Astrocyte of the cerebellum (primary cell): ENCODE measurements around the gene MTHFSD.

ENCODE experiments used
- DNase-seq: peaks from one replicate; pipeline ENCODE4 v3.0.0-alpha.2; 2011; ENCODE audit warnings: low read depth
- H3K4me3 ChIP-seq: 2 replicates; pipeline ENCODE4 v1.5.1; 2011; ENCODE audit warnings: mild to moderate bottlenecking, low read depth, low read length, moderate library complexity
- in situ Hi-C: cut with HindIII; loops from 2 replicates; pipeline ENCODE4 v1.10.0; 2017; ENCODE audit warnings: low sequenced_read_pairs
- TF ChIP-seq, protein P1 (sequence below): IDR thresholded peaks from 2 replicates; pipeline ENCODE4 v1.5.1; 2012; ENCODE audit warnings: low read length, low read depth, moderate library complexity, mild to moderate bottlenecking; ENCODE audit errors: missing control alignments

Gene MTHFSD

DNA sequence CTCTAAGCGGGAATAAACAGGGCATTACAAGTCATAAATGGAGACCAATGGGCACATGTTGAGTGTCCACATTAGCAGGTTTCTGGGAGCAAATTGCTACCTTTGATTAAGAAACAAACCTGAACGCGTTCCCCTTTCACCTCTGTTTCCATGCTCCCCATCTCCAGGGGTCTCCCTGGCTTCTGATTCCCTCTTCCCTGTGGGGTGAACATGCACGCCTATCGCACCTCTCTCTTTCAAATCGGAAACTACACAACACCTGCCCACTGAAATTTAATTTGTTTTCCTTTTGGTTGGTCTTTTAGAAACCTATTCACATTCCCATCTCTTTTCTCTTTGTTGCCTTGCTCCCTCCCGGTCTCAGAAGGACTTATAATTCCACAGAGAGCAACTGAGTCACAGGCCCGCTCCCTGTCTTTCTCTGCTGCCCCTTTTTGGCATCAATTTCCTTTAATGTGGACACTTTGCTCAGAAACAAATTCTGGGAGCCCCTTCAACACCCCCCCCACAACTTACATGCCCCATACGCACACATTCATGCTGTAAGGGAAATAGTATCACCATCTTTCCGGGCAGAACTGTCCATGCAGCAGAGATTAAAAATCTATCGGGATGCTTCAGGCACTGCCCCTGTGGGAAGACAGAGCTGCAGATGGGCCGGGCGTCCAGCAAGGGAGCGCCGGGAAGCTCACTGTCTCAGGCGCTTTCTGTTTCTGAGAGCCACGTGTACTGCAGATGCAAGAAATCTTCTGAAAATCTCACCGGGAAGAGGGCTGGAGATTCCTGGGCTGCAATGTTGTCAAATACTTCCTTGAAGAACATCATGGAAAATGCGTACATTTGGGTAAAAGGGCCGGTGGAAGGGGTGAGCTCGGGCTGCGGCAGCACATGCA, 51.9 kb downstream of the MTHFSD start:
- TF ChIP-seq, protein P1, sequence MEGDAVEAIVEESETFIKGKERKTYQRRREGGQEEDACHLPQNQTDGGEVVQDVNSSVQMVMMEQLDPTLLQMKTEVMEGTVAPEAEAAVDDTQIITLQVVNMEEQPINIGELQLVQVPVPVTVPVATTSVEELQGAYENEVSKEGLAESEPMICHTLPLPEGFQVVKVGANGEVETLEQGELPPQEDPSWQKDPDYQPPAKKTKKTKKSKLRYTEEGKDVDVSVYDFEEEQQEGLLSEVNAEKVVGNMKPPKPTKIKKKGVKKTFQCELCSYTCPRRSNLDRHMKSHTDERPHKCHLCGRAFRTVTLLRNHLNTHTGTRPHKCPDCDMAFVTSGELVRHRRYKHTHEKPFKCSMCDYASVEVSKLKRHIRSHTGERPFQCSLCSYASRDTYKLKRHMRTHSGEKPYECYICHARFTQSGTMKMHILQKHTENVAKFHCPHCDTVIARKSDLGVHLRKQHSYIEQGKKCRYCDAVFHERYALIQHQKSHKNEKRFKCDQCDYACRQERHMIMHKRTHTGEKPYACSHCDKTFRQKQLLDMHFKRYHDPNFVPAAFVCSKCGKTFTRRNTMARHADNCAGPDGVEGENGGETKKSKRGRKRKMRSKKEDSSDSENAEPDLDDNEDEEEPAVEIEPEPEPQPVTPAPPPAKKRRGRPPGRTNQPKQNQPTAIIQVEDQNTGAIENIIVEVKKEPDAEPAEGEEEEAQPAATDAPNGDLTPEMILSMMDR = no peak
- DNase-seq = no peak
- in situ Hi-C loops = no loop called here
- no peak overlapping the region for H3K4me3 ChIP-seq

DNA sequence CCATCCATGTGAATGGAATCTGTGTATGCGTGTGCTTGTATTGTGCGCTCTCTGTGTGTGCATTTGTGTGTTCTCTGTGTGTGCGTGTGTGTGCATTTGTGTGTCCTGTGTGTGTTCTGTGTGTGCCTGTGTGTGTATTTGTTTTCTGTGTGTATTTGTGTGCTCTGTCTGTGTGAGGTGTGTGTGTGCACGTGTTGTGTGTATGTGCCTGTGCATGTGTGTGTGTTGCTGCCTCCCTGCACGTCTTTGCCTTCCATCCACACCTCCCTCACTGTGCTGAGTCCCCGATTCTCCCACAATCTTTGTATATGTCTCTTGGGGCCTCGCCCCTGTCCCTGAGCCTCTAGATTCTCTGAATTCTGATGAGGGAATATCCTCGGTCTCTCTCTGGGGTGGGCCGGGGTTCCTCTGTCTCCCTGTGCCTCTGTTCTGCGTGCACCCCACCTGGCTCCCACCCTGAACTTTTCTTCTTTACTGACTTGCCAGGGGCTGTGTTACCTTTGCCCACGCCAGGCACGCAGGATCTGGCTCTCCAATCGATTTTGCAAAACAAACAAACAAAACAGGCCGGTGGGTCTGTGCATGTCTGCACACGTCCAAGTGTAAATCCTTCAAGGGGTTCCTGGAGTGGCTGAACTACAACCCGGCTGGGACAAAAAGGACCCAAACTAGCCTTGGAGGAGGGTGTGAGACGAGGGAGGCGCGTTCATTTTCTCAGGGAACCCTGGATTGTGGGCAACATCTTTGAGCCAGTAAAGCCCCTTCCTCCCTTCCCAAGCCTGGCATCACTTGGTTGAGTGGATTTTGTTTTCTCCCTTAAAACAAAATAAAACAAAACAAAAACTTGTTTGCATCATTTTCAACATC, 52.8 kb downstream of the MTHFSD start:
- in situ Hi-C loops = no loop called here
- no peak overlapping the region for H3K4me3 ChIP-seq
- DNase-seq = no peak
- TF ChIP-seq, protein P1 = no peak

DNA sequence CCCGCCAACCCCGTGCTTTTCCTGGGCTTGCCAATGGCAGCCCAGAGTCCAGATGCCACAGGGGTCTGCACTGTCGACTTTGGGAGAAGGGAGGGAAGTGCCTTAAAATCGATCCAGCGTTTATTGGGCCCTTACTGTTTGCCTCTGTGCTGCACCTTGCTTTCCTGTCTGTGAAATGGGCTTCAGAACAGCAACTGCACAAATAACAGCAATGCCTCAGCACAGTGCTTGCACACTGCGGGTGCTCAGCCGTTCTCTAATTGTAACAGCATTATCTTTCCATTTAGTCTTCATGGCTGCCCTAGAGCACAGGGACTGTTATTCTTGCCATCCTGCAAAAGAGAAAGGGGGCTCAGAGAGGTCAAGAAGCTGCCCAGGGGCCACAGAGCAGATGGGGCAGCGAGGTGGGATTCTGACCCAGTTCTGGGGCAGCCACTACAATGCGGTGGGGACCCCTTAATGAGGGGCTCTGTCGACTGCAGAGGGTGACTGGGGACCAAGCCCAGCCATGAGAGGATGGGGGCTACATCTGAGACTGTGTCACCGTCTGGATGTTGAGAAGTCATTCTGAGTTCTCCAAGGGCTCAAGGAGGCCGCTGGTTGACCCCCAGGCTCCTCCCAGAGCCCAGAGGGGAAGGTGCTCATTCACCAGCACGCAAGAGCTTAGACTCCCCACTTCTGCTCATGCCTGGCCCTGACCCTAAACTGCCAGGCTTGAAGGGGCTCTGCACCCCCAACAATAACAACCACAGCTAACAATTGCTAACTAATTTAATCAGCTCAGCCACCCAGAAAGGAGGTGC, 54.1 kb downstream of the MTHFSD start:
- in situ Hi-C loops = no loop called here
- DNase-seq = no peak
- TF ChIP-seq, protein P1 = no peak
- H3K4me3 ChIP-seq = no peak overlapping the region

DNA sequence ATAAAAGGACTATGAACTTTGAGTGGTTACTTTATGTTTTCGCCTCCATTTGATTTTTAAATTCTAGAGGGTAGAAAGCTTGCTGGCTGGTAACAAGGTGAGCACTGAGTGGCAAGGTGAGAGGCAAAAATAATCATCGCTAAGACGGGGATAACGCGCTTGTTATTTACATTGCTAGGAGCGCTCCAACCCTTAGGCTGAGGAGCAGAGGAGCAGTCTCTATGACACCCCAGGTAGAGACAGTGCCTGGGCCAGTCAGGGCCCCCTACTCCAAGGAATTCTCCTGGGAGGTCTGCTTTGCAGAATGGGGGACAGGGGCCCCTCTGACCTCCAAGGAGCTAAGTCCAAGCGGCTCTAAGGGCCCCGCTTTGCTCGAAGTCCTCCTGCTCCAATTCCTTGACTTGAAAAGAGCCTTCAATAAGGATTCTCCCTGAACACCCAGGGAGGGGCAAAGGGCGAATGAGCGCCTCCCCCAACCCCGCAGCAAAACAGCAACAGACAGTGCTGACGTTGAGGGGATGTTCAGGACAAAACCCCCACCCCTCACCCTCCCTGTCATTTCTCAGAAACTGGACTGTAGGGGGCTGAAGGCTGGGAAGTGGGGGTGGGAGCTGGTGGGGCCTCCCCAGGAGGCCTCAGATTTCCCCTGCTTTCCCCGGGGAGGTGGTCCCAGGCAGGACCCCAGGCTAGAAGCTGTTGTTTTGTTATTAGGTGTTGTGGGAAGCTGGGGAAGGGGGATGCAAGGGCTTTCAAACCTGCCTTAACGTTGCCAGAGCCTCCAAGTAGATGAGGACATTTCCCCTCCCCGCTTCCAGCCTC, 54.9 kb downstream of the MTHFSD start:
- TF ChIP-seq, protein P1 = no peak
- in situ Hi-C loops = no loop called here
- H3K4me3 ChIP-seq = no peak overlapping the region
- DNase-seq = no peak

DNA sequence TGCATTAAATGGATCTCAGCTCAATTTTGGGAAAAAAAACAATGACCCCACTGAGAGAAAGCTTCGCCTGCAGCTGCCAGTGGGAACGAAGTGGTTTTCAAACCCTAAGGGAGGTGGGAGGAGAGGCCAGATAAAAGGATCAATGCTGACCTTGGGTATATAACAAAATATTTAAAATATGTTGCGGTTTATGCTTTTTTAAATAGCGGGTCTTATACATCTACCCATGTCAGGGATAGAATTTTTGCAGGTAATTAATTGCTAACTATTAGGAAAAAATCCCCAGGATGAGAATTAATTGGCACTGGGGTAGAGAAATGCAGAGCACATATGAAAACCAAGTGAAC, 55.6 kb downstream of the MTHFSD start:
- in situ Hi-C loops = no loop called here
- TF ChIP-seq, protein P1 = no peak
- H3K4me3 ChIP-seq = no peak overlapping the region
- no peak for DNase-seq
